GM12892 (cell line): ENCODE data around the gene OVCH1. TPM values are rescaled to one million over a fixed set of nuclear protein-coding genes. Genes with fewer than 3 reads are reported as not detected.

Experiments
- DNase-seq: peaks from one replicate; pipeline ENCODE4 v3.0.0; 2011; ENCODE audit not compliant: insufficient read length
- FAIRE-seq: peaks from 2 replicates; lab custom pipeline; 2011; peaks lifted over from hg19 to GRCh38; lab: Jason Lieb, UNC
- POLR2A ChIP-seq: IDR thresholded peaks from 2 replicates; pipeline ENCODE4 v1.6.1; 2011; ENCODE audit warnings: low read depth, low read length, control low read depth
- POLR2AphosphoS5 ChIP-seq: IDR thresholded peaks from 2 replicates; pipeline ENCODE4 v1.6.1; 2011; ENCODE audit warnings: low read depth, low read length, control low read depth
- TAF1 ChIP-seq: IDR thresholded peaks from 2 replicates; pipeline ENCODE4 v1.6.1; 2011; ENCODE audit warnings: low read depth, mild to moderate bottlenecking, control low read depth, low read length, borderline replicate concordance
- polyA plus RNA-seq: library from polyadenylated mRNA; unstranded; fragments of >200 nt; gene quantifications from one replicate; pipeline ENCODE4 v1.2.1, GENCODE V29; 2012; ENCODE audit warnings: missing spikeins, inconsistent platforms; ENCODE audit not compliant: missing spikeins

The OVCH1 gene, protein sequence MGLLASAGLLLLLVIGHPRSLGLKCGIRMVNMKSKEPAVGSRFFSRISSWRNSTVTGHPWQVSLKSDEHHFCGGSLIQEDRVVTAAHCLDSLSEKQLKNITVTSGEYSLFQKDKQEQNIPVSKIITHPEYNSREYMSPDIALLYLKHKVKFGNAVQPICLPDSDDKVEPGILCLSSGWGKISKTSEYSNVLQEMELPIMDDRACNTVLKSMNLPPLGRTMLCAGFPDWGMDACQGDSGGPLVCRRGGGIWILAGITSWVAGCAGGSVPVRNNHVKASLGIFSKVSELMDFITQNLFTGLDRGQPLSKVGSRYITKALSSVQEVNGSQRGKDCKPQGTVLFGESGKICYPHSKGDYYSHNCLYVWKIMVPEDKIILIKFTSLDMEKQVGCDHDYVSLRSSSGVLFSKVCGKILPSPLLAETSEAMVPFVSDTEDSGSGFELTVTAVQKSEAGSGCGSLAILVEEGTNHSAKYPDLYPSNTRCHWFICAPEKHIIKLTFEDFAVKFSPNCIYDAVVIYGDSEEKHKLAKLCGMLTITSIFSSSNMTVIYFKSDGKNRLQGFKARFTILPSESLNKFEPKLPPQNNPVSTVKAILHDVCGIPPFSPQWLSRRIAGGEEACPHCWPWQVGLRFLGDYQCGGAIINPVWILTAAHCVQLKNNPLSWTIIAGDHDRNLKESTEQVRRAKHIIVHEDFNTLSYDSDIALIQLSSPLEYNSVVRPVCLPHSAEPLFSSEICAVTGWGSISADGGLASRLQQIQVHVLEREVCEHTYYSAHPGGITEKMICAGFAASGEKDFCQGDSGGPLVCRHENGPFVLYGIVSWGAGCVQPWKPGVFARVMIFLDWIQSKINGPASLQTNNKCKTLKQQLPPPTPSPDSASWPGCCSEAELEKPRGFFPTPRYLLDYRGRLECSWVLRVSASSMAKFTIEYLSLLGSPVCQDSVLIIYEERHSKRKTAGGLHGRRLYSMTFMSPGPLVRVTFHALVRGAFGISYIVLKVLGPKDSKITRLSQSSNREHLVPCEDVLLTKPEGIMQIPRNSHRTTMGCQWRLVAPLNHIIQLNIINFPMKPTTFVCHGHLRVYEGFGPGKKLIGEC
- not detected for polyA plus RNA-seq

DNA sequence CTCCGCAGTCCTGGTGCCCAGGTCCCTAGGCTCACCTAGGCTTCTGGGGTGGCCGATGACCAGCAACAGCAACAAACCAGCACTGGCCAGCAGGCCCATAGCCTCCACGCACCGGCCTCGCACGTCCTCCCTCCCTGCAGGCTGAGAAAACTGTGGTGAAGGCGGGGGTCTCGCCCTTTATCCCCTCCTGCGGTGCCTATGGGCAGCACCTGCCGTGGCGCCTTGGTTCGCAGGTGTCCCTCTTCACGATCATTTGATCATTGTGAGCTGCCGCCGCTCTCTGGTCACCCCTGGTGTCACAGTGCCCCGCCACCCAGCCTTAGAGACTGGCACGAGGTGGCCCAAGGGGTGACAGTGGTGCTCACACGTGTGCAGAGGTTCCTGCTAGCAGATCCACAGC lies at the start of gene OVCH1:
OVCH1 (minus strand) TSS at position 99 of the 400 bp plus-strand sequence; CDS start at position 99, 0 bp downstream.
- TF ChIP-seq POLR2A (no peak), POLR2AphosphoS5 (no peak), TAF1 (no peak)
- DNase-seq, result no peak
- no peak for FAIRE-seq

DNA sequence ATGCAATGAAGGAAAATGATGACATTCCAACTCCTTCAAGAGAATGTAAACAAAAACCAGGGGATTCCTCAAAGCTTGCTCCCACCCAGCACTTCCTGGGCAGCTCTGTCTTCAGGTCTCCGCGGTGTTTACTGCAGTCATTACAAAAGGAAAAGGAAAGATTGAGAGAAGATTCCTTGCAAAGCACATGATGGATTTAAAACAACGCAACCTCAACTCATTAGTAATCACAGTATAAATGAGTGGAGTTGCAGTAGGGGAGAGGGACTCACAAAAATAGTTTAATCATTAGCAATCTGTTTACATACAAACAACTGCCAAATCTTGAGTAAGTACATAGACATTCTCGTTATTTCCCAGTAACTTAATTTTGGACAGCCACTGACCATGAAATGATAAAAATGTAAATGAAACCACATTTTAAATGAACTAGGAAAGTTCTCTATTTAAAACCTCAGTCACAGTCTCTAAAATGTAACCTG lies 49.7 kb upstream of the OVCH1 start:
- FAIRE-seq, result no peak
- DNase-seq, result no peak
- TF ChIP-seq POLR2A, result no peak
- TF ChIP-seq POLR2AphosphoS5, result no peak
- TF ChIP-seq TAF1, result no peak

DNA sequence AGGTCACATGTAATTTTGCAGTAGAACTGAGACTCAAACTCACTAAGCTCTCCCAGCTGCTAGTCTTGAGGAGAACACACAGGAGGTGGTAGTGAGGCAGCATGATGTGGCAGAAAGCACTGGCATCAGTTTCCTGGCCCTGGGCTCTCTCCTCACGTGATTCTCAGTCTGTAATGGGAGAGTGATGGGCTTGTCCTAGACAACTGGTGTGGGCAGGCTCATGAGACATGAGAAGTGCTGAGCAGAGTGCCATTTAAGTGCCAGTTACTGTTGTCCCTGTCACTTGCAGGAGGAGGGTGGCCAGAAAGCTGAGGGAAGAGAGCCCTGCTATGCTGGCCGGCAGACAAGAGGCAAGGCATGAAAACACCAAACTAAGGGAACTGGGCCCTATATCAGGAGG lies 48.5 kb upstream of the OVCH1 start:
- no peak for FAIRE-seq
- TF ChIP-seq POLR2A (no peak), TAF1 (no peak), POLR2AphosphoS5 (no peak)
- DNase-seq, result no peak

DNA sequence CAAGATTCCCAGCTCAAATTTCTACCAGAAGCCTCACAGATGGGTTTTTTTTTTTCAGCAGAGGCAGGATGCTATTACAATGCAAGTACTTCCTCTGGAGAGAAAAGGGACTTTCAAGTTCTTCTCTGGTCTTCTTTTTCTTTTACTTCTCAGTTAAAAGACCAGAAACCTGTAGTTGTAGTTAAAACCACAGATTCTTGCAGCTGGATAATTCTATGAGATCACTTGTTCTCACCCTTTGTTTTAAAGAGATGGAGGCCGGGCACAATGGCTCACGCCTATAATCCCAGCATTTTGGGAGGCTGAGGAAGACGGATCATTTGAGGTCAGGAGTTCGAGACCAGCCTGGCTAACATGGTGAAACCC lies 47.6 kb upstream of the OVCH1 start:
- DNase-seq, result no peak
- no peak for FAIRE-seq
- TF ChIP-seq POLR2A, result no peak
- no peak for TF ChIP-seq TAF1
- no peak for TF ChIP-seq POLR2AphosphoS5

DNA sequence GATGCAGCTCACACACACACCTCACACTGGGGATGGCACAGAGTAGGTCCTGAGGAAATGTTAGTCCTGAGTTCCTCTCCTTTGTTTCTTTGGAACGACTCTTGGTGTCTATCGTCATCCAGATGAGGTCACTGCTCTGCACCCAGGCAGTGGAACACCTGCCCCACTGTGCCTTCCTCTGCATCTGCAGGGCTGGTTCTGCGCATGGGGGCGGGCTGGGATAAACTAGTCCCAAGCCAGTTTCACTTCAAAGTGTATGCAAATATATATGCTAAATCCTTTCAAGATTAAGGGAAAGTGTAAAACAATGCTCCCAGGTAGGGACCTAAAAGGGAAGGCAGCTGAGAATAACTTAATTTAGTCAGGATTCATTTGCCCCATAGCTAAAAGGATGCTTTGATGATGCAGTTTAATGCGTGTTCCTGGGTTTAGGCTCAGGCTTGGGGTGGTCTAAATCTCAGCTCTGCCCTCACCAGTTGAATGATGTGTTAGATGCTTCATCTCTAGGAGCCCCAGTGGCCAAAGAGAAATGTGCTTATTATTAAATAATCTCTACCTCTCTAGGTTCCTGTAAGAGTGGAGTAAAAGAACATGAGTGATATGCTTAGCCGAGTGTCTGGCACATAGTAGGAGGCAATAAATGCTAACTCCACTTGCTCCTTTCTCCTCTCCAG lies 47.1 kb upstream of the OVCH1 start:
- no peak for TF ChIP-seq TAF1
- TF ChIP-seq POLR2A, result no peak
- FAIRE-seq, result no peak
- DNase-seq, result no peak

DNA sequence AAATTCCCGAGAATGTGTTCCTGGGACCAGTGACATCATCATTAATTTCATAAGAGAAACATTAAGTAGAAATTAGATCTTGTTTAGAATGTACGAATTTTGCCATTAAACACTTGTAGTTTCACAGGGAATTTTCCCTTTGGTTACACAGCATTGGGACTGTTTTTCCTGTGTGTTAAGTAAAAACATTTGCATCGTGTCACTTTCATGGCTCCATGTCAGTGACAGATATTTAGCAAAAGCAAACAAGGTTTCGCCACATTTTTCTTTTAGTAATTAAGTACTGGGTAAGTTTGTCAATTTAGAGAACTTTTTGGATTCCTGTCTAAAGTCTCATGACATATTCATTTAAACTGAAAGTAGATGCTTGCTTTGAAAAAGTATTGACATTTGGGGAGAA lies 45.5 kb upstream of the OVCH1 start:
- no peak for FAIRE-seq

DNA sequence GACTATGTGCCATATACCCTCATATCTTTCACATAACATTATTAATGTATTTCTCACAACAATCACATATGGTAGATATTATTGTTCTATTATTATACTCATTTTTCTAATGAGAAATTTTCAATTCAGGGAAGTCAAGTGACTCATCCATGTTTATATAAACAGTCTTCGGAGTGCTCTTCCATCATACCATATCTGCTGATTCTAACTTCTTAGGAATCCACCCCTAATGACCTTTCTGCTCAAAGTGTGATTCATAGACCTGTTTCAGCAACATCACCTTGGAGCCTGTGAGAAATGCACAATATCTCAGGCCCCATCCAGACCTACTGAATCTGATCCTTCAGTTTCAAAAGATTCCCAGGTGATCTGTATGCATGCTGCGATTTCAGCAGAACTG lies 39.8 kb upstream of the OVCH1 start:
- FAIRE-seq, result no peak

More for the DNA sequence above, 45.5 kb upstream of the OVCH1 start:
- DNase-seq, result no peak
- TF ChIP-seq TAF1, result no peak
- TF ChIP-seq POLR2A, result no peak
- no peak for TF ChIP-seq POLR2AphosphoS5

DNA sequence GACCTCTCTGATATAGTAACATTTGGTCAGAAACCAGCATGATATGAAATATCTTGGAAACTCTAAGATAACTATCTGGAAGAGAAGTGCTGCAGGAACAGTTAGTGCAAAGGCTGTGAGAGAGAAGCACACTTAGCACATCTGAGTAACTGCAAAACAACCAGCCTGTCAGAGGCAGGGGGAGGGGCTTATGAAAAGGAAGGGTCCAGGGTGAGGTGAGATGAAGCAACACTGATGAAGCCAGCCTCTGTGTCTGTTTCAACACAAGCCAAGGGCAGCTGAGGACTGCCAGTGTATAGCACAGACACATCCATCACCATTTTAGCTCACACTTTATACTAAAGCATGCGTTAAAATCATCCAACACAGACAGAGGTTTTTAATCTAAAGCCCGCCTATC lies 37.4 kb upstream of the OVCH1 start:
- FAIRE-seq (no peak), DNase-seq (no peak)
- TF ChIP-seq POLR2AphosphoS5 (no peak), TAF1 (no peak), POLR2A (no peak)

More for the DNA sequence above, 39.8 kb upstream of the OVCH1 start:
- no peak for DNase-seq
- no peak for TF ChIP-seq POLR2AphosphoS5
- TF ChIP-seq POLR2A, result no peak
- TF ChIP-seq TAF1, result no peak

DNA sequence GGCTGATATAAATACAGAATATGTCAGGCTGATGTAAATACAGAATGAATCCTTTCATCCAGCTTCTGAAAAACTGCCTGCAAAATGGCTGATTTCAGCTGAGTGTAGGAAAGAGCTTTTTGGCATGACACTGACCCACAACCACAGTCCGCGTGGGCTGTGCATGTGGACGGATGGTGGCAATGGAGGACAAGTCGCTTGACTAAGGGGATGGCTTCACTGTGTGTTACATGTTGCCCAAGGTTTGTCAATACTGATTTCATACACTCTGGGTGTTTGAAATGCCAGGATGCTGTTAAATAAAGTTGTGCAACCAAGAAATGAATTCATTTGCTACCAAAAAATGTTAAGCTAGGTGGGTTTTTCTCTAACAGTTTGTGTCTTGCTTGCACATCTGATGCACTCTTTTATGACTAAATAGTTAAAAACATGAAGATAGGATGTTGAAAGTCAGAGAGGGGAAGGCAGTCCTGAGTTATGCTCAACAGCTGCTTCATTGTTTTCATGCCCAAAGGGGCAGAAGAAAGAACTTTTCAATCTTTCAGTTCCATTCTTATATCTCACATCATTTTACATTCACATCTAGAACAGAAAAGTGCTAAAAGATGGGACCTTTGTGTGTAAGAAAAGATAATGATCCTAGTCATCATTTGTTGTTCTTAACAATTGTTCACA lies 36.5 kb upstream of the OVCH1 start:
- TF ChIP-seq POLR2A, result no peak
- no peak for TF ChIP-seq TAF1
- no peak for TF ChIP-seq POLR2AphosphoS5
- FAIRE-seq (no peak), DNase-seq (no peak)

DNA sequence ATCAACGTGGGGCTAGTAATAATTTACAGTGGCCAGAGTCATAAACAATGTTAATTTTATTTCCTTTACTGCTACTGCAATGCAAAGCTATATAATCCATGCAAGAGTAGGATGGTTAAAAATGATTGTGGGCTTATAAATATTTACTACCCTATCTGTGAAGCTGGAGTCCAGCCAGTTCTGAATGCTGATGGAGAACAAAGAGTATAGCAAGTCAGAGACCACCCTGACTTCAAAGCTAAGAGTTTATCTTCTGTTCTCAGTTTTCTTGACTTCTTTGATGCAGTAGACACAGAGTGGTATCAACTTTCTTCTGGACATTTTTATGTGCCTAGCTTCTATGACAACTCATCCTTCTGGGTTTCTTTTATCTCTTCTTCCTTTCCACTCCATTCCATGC lies 34.0 kb upstream of the OVCH1 start:
- no peak for TF ChIP-seq POLR2A
- no peak for TF ChIP-seq TAF1
- TF ChIP-seq POLR2AphosphoS5, result no peak
- DNase-seq (no peak), FAIRE-seq (no peak)

DNA sequence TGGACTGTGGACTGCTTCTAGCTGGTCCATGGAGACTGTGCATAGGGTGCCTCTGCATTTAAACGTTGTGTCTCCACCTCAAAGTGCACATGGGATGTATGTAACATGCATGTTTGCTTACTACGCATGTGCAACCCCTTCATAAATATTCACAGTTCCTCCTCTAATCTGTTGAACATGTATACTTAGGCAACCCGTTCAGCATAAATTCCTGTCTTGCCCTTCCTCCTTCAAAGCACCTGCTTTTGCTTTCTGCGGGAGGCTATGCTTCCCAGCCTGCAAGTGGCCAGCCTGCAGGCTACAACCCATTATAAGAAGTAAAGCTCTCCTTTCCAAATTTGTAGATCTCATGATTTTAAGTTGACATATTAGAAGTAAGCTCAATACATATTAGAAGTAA lies 33.0 kb upstream of the OVCH1 start:
- FAIRE-seq (no peak), DNase-seq (no peak)
- TF ChIP-seq POLR2A (no peak), TAF1 (no peak), POLR2AphosphoS5 (no peak)
